NB4 (cell line): ENCODE measurements around the gene OR4D2.

ENCODE experiments used
- POLR2A ChIP-seq: IDR thresholded peaks from 2 replicates; pipeline ENCODE4 v1.6.1; 2011; ENCODE audit warnings: mild to moderate bottlenecking; ENCODE audit not compliant: insufficient read length; ENCODE audit errors: extremely low read depth
- TF ChIP-seq, protein P1 (sequence below): IDR thresholded peaks from one replicate; pipeline ENCODE4 v1.5.1; 2012; ENCODE audit warnings: low read depth, low read length

GRCh38 chr17:58153671-58154070 is 13.1 kb upstream of the OR4D2 start:
- TF ChIP-seq, protein P1, sequence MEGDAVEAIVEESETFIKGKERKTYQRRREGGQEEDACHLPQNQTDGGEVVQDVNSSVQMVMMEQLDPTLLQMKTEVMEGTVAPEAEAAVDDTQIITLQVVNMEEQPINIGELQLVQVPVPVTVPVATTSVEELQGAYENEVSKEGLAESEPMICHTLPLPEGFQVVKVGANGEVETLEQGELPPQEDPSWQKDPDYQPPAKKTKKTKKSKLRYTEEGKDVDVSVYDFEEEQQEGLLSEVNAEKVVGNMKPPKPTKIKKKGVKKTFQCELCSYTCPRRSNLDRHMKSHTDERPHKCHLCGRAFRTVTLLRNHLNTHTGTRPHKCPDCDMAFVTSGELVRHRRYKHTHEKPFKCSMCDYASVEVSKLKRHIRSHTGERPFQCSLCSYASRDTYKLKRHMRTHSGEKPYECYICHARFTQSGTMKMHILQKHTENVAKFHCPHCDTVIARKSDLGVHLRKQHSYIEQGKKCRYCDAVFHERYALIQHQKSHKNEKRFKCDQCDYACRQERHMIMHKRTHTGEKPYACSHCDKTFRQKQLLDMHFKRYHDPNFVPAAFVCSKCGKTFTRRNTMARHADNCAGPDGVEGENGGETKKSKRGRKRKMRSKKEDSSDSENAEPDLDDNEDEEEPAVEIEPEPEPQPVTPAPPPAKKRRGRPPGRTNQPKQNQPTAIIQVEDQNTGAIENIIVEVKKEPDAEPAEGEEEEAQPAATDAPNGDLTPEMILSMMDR = no peak
- TF ChIP-seq POLR2A = no peak
